Karpas-422 (cell line): ENCODE data around the gene GFPT1. TPM values are rescaled to one million over a fixed set of nuclear protein-coding genes. Genes with fewer than 3 reads are reported as not detected.
"Not testable (repeated sequence)": the region's sequence is repeated elsewhere in the genome, so short reads cannot be mapped to it uniquely, and the experiment has no call there.

Experiments
- DNase-seq: peaks from one replicate; pipeline ENCODE4 v3.0.0-alpha.2; 2015
- H2AFZ ChIP-seq: fragments of 200-600 bp; sonication (generic); 2 replicates; pipeline ENCODE4 v1.6.1; 2014; ENCODE audit warnings: antibody characterized with exemption, low read length, mixed read lengths
- H3K27ac ChIP-seq: fragments of 200-600 bp; sonication (generic); 2 replicates; pipeline ENCODE4 v1.5.1; 2014; ENCODE audit warnings: mild to moderate bottlenecking, low read length, moderate library complexity
- H3K27me3 ChIP-seq: fragments of 200-600 bp; sonication (generic); 2 replicates; pipeline ENCODE4 v1.6.1; 2014; ENCODE audit warnings: low read length, mixed read lengths
- H3K36me3 ChIP-seq: fragments of 200-600 bp; sonication (generic); 2 replicates; pipeline ENCODE4 v1.6.1; 2014; ENCODE audit warnings: low read length, mixed read lengths; ENCODE audit not compliant: insufficient read depth
- H3K4me1 ChIP-seq: fragments of 200-600 bp; sonication (generic); 2 replicates; pipeline ENCODE4 v1.6.1; 2014; ENCODE audit warnings: mild to moderate bottlenecking, low read length, mixed read lengths
- H3K4me2 ChIP-seq: fragments of 200-600 bp; sonication (generic); 2 replicates; pipeline ENCODE4 v1.6.1; 2014; ENCODE audit warnings: low read length, low read depth, mild to moderate bottlenecking; ENCODE audit not compliant: poor library complexity, severe bottlenecking
- H3K4me3 ChIP-seq: fragments of 200-600 bp; sonication (generic); 2 replicates; pipeline ENCODE4 v1.5.1; 2014; ENCODE audit warnings: mild to moderate bottlenecking, antibody characterized with exemption, low read length, mixed read lengths
- H3K79me2 ChIP-seq: fragments of 200-600 bp; sonication (generic); 2 replicates; pipeline ENCODE4 v1.6.1; 2014; ENCODE audit warnings: mild to moderate bottlenecking, low read length, mixed read lengths
- H3K9ac ChIP-seq: fragments of 200-600 bp; sonication (generic); 2 replicates; pipeline ENCODE4 v1.6.0; 2014; ENCODE audit warnings: low read length
- H3K9me2 ChIP-seq: fragments of 200-600 bp; sonication (generic), shearing (Covaris generic); replicated peaks from 2 replicates; pipeline ENCODE4 v1.6.0; 2014; ENCODE audit warnings: mild to moderate bottlenecking, low read length, moderate library complexity; ENCODE audit not compliant: insufficient read depth
- H3K9me3 ChIP-seq: fragments of 300-700, 200-600 bp; sonication (generic); 2 replicates; pipeline ENCODE4 v1.6.1; 2014; ENCODE audit warnings: low read length, mixed read lengths
- H4K20me1 ChIP-seq: fragments of 200-600 bp; sonication (generic); 2 replicates; pipeline ENCODE4 v1.6.1; 2014; ENCODE audit warnings: mild to moderate bottlenecking, antibody characterized with exemption, low read length, low read depth; ENCODE audit not compliant: insufficient read depth
- total RNA-seq: library from RNA; depleted of rRNA; stranded (reverse); fragments of >200 nt; shearing (Covaris generic); gene quantifications from 2 replicates; pipeline ENCODE4 v1.2.3, GENCODE V29; 2014; ENCODE audit warnings: low replicate concordance

Gene GFPT1
- total RNA-seq, 1 experiment from 2014 or later: 24.4 TPM

DNA sequence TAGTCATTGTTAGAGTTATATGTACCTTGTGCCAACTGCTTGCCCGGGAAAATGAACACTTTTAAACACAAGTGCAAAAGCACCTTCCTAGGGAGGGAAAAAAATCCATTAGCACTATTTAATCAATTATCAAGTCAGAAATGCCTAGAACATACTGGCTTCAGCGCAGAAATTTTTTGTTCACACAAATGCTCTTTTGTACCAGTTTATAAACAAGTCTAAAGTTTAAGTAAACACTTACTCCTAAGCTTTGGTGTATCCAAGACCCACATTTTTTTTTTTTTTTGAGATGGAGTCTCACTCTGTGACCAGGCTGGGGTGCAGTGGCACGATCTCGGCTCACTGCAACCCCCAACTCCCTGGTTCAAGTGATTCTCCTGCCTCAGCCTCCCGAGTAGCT, 30.6 kb downstream of the GFPT1 start:
- no peak overlapping the region for H3K9ac ChIP-seq
- H3K36me3 ChIP-seq: peaks cover 50% of the 10 kb centered on the region; the same call in 1 of the 2 replicates
- H3K9me3 ChIP-seq: no peaks in the 10 kb centered on the region
- H2AFZ ChIP-seq: no peak overlapping the region
- H3K27me3 ChIP-seq: no peaks in the 10 kb centered on the region
- peaks cover 3% of the 10 kb centered on the region; the same call in 1 of the 2 replicates for H3K79me2 ChIP-seq
- no peak overlapping the region for H3K27ac ChIP-seq
- H3K4me1 ChIP-seq: no peaks in the 10 kb centered on the region
- H4K20me1 ChIP-seq: no peaks in the 10 kb centered on the region
- H3K4me2 ChIP-seq: no peak overlapping the region
- DNase-seq: no peak
- H3K9me2 ChIP-seq: no peaks in the 10 kb centered on the region
- no peak overlapping the region for H3K4me3 ChIP-seq

DNA sequence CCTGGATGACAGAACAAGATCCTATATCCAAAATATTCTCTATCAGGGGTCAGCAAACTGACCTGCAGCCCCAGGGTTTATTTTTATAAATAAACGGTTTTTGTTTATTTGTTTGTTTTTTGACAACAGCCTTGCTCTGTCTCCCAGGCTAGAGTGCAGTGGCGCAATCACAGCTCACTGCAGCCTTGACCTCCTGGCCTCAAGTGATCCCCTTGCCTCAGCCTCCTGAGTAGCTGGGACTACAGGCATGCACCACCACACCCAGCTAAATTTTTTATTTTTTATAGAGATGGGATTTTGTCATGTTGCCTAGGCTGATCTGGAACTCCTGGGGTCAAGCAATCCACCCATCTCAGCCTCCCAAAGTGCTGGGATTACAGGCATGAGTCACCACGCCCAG, 32.1 kb downstream of the GFPT1 start:
- H3K36me3 ChIP-seq: peaks cover 46% of the 10 kb centered on the region; the same call in 1 of the 2 replicates
- not testable (repeated sequence) for H3K9me3 ChIP-seq, H2AFZ ChIP-seq, H3K27me3 ChIP-seq, H3K4me2 ChIP-seq, H3K27ac ChIP-seq, DNase-seq, H3K9me2 ChIP-seq, H3K4me1 ChIP-seq, H3K9ac ChIP-seq, H3K79me2 ChIP-seq, H3K4me3 ChIP-seq, H4K20me1 ChIP-seq

DNA sequence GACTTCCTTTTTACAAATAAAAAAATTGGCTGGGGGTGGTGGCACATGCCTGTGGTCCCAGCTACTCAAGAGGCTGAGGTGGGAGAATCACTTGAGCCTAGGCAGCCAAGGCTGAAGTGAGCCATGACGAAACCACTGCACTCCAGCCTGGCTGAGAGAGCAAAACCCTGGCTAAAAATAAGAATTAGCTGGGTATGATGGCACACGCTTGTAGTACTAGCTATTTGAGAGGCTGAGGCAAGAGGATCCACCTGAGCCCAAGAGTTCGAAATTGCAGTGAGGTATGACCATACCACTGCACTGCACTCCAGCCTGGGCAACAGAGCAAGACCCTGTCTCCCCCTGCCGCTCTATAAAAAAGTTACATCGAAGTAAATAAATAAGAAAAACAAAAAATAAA, 33.7 kb downstream of the GFPT1 start:
- H4K20me1 ChIP-seq: no peaks in the 10 kb centered on the region
- no peak for DNase-seq
- H3K27ac ChIP-seq: no peak overlapping the region
- no peaks in the 10 kb centered on the region for H3K27me3 ChIP-seq
- H3K4me3 ChIP-seq: no peak overlapping the region
- H3K9ac ChIP-seq: no peak overlapping the region
- no peaks in the 10 kb centered on the region for H3K9me3 ChIP-seq
- H3K79me2 ChIP-seq: peaks cover 7% of the 10 kb centered on the region; the same call in 1 of the 2 replicates
- H3K4me1 ChIP-seq: no peaks in the 10 kb centered on the region
- H3K4me2 ChIP-seq: no peak overlapping the region
- H3K9me2 ChIP-seq: no peaks in the 10 kb centered on the region
- peaks cover 49% of the 10 kb centered on the region for H3K36me3 ChIP-seq
- no peak overlapping the region for H2AFZ ChIP-seq

DNA sequence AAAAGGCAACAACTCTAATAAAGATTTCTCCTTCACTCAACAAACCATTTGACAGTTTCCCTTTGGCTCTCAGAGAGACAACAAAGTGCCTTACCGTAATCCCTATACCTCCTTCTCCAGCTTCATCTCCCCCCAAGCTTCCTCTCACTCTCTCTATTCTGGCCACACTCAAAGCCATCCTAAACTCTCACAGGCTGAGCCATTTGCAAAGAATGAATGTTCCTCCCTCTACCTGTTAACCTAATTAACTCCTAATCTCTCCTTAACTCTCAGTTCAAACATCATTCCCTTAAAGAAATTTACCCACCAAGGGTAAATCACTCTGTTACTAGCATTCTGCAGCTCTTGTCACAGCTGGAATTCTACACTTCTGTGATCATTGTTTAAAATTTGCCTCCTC, 38.2 kb downstream of the GFPT1 start:
- no peaks in the 10 kb centered on the region for H3K4me1 ChIP-seq
- no peak overlapping the region for H3K4me3 ChIP-seq
- H3K9ac ChIP-seq: no peak overlapping the region
- no peak overlapping the region for H2AFZ ChIP-seq
- H3K9me2 ChIP-seq: no peaks in the 10 kb centered on the region
- H3K27ac ChIP-seq: no peak overlapping the region
- 0 out of 2 replicates have a peak, but pooled peaks cover 4% of the 10 kb centered on the region for H3K79me2 ChIP-seq
- H3K4me2 ChIP-seq: no peak overlapping the region
- no peaks in the 10 kb centered on the region for H3K9me3 ChIP-seq
- no peaks in the 10 kb centered on the region for H3K27me3 ChIP-seq
- no peaks in the 10 kb centered on the region for H4K20me1 ChIP-seq
- peaks cover 44% of the 10 kb centered on the region for H3K36me3 ChIP-seq
- DNase-seq: no peak

DNA sequence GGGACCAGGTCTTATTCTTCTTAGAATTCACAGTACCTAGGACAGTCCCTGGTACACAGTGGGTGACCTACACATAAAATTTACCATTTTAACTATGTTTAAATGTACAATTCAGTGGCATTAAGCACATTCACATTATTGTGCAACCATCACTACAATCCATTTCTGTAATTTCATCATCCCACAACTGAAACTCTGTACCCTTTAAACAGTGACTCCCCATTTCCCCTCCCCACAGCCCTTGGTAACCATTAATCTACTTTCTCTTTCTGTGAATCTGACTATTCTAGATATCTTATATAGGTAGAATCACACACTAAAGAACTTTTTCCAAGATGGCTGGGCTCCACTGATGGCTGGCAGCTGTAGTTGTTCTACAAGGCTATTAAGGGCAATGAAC, 41.6 kb downstream of the GFPT1 start:
- no peak for DNase-seq
- no peaks in the 10 kb centered on the region for H4K20me1 ChIP-seq
- peaks cover 69% of the 10 kb centered on the region for H3K36me3 ChIP-seq

DNA sequence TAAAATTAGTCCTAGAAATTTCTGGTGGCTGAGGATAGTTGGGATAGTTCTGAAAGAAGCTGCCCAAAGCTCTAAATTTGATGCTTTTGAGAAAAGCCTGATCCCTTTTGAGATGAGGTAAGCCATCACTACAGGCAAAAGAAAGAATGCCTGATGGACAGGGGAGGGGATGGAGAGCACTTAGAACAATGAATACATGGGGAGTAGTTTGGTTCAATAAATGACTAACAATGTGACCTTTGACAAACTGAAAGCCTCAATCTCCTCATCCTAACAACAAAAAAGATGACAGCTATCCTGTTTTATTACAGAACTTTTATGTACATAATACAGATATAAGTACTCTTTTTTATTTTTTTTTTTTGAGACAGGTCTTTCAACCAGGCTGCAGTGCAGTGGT, 42.7 kb downstream of the GFPT1 start:
- Histone ChIP-seq H3K27ac (no peak overlapping the region), H2AFZ (no peak overlapping the region), H3K4me2 (no peak overlapping the region), H3K9me2 (no peaks in the 10 kb centered on the region), H3K4me3 (no peak overlapping the region), H3K79me2 (no peaks in the 10 kb centered on the region), H3K9me3 (no peaks in the 10 kb centered on the region), H3K27me3 (no peaks in the 10 kb centered on the region), H3K9ac (no peak overlapping the region), H3K4me1 (no peaks in the 10 kb centered on the region), H4K20me1 (no peaks in the 10 kb centered on the region), H3K36me3 (peaks cover 66% of the 10 kb centered on the region)
- no peak for DNase-seq

More for the DNA sequence above, 41.6 kb downstream of the GFPT1 start:
- Histone ChIP-seq H3K4me1 (no peaks in the 10 kb centered on the region), H3K4me2 (no peak overlapping the region), H3K9me2 (no peaks in the 10 kb centered on the region), H3K4me3 (no peak overlapping the region), H3K27ac (no peak overlapping the region), H3K9ac (no peak overlapping the region), H3K27me3 (no peaks in the 10 kb centered on the region), H2AFZ (no peak overlapping the region), H3K79me2 (no peaks in the 10 kb centered on the region), H3K9me3 (no peaks in the 10 kb centered on the region)

DNA sequence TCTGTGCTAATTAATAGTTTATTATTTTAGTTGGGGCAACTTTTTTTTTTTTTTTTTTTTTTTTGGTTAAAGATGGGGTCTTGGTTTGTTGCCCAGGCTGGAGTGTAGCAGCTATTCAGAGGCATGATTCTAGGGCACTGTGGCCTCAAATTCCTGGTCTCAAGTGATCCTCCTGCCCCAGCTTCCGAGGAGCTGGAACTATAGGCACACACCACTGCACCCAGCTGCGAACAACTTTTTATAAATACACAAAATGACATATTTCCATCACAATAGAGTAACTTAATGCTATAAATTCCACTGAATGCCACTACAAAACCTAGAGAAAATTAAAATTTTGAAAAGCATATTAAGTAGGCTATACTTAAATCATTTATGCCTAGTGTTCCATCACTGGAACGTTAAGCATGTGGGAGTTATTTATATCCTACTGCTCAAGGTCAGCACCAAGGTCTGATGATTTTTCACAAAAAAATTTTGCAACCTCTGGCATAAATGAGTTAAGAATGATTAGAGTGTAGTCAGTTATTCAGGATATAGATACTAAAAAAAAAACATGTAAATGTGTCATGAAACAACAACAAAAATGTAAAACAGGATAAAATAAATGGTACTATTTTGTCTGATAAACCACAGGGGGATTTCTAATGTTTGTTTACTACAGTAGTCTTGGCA, 46.8 kb downstream of the GFPT1 start:
- Histone ChIP-seq H3K9me3 (no peaks in the 10 kb centered on the region), H3K27ac (no peak overlapping the region), H3K27me3 (no peaks in the 10 kb centered on the region), H3K79me2 (0 out of 2 replicates have a peak, but pooled peaks cover 3% of the 10 kb centered on the region), H3K4me1 (no peaks in the 10 kb centered on the region), H3K4me3 (no peak overlapping the region), H4K20me1 (no peaks in the 10 kb centered on the region), H2AFZ (no peak overlapping the region), H3K36me3 (peaks cover 61% of the 10 kb centered on the region), H3K9ac (no peak overlapping the region), H3K4me2 (no peak overlapping the region), H3K9me2 (no peaks in the 10 kb centered on the region)
- DNase-seq: no peak

DNA sequence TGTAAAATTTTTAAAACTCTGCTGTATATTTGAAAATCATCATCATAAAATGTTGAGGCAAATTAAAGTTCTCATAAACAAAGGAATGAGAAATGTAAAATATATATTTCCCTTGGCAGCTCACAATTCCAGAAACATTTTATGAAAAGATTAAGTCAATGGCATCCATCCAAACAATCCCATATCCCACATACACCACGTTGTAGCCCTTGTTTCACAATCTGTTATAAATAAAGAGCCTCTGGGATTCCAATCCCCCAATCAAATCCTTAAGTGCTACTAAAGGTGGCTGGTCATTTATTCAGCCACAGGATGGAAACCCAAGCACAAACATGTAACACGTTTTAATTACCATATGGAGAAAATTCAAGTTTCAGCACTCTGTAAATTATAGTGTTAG, 51.7 kb downstream of the GFPT1 start:
- no peaks in the 10 kb centered on the region for H3K4me1 ChIP-seq
- H3K9ac ChIP-seq: no peak overlapping the region
- H3K79me2 ChIP-seq: 0 out of 2 replicates have a peak, but pooled peaks cover 8% of the 10 kb centered on the region
- no peak overlapping the region for H3K4me3 ChIP-seq
- DNase-seq: no peak
- H3K27me3 ChIP-seq: no peaks in the 10 kb centered on the region
- H2AFZ ChIP-seq: no peak overlapping the region
- H3K27ac ChIP-seq: no peak overlapping the region
- no peak overlapping the region for H3K4me2 ChIP-seq
- no peaks in the 10 kb centered on the region for H3K9me3 ChIP-seq
- H3K36me3 ChIP-seq: peaks cover 33% of the 10 kb centered on the region
- no peaks in the 10 kb centered on the region for H4K20me1 ChIP-seq
- H3K9me2 ChIP-seq: no peaks in the 10 kb centered on the region
